Measurements from ENCODE around the gene GREB1L.
"Not testable (repeated sequence)": the region's sequence is repeated elsewhere in the genome, so short reads cannot be mapped to it uniquely, and the experiment has no call there.

Gene GREB1L

DNA sequence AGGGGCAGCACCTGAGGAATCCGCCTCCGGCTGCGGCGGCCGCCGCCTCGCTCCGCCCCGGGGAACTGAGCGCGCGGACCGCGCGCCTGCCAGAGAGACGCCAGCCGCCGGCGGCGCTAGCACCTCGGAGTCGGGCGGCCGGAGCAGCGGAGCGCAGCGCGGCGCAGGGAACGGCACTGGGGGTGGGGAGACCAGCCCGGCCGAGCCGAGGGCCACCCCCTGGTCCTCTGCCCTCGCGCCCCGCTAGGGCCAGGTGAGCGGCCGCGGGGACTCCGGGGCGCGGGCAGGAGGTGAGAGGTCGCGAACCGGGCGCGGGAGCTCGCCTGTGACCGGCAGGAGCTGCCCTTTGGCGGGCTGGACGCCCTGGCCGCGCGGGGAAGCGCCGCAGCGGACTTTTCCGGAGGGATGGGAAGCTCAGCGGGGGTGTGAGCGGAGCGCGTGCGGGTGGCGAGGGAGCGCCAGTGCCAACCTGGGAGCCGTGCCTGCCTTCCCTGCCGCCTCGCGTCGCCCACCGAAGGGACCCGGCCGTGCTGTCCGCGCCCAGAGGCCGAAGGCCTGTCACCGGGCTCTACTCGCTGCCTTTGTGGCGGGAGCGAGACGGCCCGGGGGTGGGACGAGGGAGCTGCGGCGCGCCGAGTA is at the start of gene GREB1L:
Gene GREB1L, plus strand, starts transcription at position 92 of the 639 bp plus-strand sequence. CDS start 141,287 bp downstream, outside the sequence.
- TF ChIP-seq JUND (IDR thresholded peaks at IDR 0.05; ENCODE audit: low read depth), result no peak
- in situ Hi-C loops (cut with HindIII; ENCODE audit: low pct_unique_long_range_greater_than_20kb, low sequenced_read_pairs), result no loop called here
- peak; percentile 69 to 76 for DNase-seq (ENCODE audit: low read depth in 1 of 2, low spot score in 1 of 2)

DNA sequence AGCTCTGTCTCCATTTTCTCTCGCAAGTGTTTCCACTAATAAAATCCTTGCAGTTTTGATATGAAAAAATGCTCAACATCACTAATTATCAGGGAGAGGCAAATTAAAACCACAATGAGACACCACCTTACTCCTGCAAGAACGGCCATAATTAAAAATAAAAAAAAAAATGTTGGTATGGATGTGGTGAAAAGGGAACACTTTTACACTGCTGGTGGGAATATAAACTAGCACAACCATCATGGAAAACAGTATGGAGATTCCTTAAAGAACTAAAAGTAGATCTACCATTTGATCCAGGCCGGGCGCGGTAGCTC is 49.8 kb upstream of the GREB1L start:
- no peak for DNase-seq (ENCODE audit: low read depth in 1 of 2, low spot score in 1 of 2)
- no peak for TF ChIP-seq JUND (IDR thresholded peaks at IDR 0.05; ENCODE audit: low read depth)
- in situ Hi-C loops (cut with HindIII; ENCODE audit: low pct_unique_long_range_greater_than_20kb, low sequenced_read_pairs), result no loop called here

DNA sequence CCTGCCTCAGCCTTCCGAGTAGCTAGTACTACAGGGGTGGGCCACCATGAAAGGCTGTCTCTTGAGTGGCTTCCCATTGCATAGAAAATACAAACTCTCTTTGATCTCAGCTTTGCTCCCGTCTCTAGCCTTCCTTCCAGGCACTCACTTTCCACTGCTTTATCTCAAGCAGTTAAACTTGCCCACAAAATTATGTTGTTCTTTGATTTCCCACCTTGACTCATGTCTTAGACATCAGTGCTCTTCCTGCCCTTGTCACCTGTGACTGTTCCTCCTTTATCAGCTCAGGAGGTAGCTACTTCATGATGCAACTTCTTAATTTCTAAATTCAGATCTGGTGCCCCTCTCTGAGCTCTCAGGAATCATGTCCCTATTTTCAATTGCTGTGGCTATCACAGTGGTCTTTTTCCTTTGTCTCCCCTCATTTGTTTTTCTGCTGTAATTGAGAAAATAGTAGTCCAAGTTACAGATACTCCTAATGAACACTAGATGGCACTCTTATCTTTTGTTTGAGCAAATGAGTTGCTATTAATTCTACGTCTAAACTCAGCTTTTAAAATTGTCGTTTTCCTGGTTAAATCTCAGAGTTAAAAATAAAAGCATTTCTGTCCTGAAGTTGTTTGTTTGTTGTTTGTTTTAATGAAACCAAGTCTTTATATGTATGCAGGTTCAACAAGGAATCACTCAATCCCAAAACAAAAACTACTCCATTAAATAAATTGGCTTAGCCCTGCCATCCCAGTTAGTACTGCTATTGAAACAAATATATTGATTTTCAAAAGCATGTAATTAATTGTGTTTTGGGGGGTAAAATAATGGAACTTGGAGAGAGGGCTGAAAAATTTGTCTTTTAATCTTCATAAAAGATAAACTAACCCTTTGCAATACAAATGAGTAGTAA is 46.9 kb upstream of the GREB1L start:
- DNase-seq (ENCODE audit: low read depth in 1 of 2, low spot score in 1 of 2), result peak in 1 of 2 experiments; percentile 38
- TF ChIP-seq JUND (IDR thresholded peaks at IDR 0.05; ENCODE audit: low read depth), result no peak
- in situ Hi-C loops (cut with HindIII; ENCODE audit: low pct_unique_long_range_greater_than_20kb, low sequenced_read_pairs), result no loop called here

DNA sequence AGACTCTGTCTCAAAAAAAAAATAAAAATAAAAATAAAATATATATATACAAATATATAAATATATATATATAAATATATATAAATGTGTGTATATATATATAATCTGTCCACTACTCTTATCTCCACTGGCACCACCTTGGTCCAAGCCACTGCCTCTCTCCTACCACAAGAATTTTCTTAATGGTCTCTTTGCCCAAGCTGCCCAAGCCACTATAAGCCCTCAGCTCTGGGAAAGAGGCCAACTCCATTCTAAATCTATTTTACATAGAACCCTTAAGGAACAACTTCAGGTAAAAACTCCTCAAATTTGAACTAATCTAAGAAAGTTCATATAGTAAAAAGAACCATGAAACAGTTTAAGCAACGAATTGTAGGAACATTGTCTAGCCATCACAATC is 45.6 kb upstream of the GREB1L start:
- TF ChIP-seq JUND (IDR thresholded peaks at IDR 0.05; ENCODE audit: low read depth), result no peak

DNA sequence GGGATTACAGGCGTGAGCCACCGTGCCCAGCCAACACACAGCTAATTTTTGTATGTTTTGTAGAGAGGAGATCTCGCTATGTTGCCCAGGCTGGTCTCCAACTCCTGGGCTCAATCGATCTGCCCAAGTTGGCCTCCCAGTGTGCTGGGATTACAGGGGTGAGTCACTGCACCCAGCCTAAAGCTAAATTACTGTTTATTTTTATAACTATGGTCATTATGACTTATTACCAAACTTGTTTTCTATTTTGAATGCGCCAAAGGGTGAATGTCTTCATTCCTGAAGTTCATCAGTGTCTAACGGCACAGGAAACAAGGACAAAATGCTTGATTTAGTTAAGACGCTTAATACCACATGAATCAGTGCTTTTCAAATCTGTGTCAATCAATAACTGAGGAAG is 38.9 kb upstream of the GREB1L start:
- TF ChIP-seq JUND (IDR thresholded peaks at IDR 0.05; ENCODE audit: low read depth), result no peak
- in situ Hi-C loops (cut with HindIII; ENCODE audit: low pct_unique_long_range_greater_than_20kb, low sequenced_read_pairs), result no loop called here
- no peak for DNase-seq (ENCODE audit: low read depth in 1 of 2, low spot score in 1 of 2)

More for the DNA sequence above, 45.6 kb upstream of the GREB1L start:
- no peak for DNase-seq (ENCODE audit: low read depth in 1 of 2, low spot score in 1 of 2)
- in situ Hi-C loops (cut with HindIII; ENCODE audit: low pct_unique_long_range_greater_than_20kb, low sequenced_read_pairs), result no loop called here

DNA sequence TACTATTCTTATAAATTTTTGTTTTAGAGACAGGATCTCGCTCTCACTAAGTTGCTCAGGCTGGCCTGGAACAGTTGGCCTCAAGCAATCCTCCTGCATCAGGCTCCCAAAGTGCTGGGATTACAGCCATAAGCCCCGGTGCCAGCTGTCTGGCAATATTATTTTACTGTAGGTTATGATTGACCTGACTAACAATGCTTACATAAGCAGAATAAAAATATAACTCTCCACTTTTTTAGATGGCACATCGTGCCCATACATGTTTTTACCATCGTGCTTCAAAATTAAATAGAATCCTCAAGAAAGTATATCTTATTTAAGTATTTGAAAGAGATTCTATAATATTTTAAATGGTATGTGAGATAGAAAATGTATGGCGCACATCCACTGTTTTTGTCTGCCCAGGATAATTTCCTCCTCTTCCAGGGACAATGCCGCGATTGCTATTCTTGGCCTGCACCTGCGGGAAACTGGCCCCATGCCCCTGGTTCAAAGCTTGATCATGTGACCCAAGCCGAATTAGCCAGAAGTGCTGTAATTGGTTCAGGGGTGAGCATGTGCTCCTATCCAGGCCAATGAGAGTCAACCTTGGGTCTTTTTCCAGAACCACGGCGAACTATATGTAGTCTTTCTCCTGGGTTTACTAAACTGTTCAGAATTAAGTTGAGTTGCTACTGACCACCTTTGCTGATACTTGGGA is 38.3 kb upstream of the GREB1L start:
- in situ Hi-C loops (cut with HindIII; ENCODE audit: low pct_unique_long_range_greater_than_20kb, low sequenced_read_pairs), result no loop called here
- TF ChIP-seq JUND (IDR thresholded peaks at IDR 0.05; ENCODE audit: low read depth), result no peak
- no peak for DNase-seq (ENCODE audit: low read depth in 1 of 2, low spot score in 1 of 2)

DNA sequence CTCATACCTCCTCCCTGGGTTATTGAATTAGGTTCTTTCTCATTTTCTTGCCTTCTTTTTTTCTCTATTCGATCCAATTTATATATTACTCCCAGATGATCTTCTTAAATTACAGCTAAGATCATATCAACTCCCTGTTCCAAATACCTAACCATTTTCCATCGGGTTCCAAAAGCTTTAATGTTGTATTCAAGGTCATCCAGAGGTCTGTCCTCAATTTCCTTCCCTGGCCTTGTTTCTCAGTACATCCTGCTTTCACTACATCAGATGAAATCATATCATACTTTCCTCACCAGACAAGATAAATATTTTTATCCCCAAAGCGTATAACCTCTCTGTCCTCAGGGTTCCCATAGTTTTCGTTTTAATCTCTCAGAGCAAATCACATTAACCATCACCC is 36.3 kb upstream of the GREB1L start:
- in situ Hi-C loops (cut with HindIII; ENCODE audit: low pct_unique_long_range_greater_than_20kb, low sequenced_read_pairs), result no loop called here
- no peak for TF ChIP-seq JUND (IDR thresholded peaks at IDR 0.05; ENCODE audit: low read depth)
- DNase-seq (ENCODE audit: low read depth in 1 of 2, low spot score in 1 of 2), result no peak

DNA sequence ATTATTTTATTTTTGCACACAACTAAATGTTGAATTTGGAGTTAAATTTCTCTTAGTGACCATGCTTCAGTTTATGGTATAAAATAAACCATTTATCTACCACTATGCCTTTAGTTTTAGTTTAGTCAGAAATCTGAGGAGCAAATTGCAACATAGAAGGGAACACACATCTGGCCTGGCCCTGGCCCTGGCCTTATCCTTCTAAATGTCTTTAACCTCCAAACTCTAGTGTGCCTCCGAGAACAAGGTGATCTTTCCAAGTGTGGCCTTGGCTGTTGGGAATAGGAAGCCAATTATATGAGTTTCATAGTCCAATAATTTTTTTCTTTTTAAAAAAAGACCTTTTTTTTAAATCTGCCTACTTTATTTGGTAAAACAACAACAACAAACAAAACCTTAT is 31.8 kb upstream of the GREB1L start:
- no peak for DNase-seq (ENCODE audit: low read depth in 1 of 2, low spot score in 1 of 2)
- in situ Hi-C loops (cut with HindIII; ENCODE audit: low pct_unique_long_range_greater_than_20kb, low sequenced_read_pairs), result no loop called here
- TF ChIP-seq JUND (IDR thresholded peaks at IDR 0.05; ENCODE audit: low read depth), result no peak

DNA sequence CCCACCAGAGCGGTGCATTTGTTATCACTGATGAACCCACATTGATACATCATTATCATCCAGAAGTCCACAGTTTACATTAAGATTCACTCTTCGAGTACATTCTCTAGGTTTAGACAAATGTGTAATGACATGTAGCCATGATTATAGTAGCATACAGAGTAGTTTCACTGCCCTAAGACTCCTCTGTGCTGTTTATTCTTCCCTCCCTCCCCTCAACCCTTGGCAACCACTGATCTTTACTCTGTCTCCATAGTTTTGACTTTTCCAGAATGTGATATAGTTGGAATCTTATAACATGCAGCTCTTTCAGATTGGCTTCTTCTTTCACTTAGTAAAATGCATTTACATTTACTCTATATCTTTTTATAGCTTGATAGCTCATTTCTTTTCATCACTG is 31.2 kb upstream of the GREB1L start:
- DNase-seq (ENCODE audit: low read depth in 1 of 2, low spot score in 1 of 2), result no peak
- in situ Hi-C loops (cut with HindIII; ENCODE audit: low pct_unique_long_range_greater_than_20kb, low sequenced_read_pairs), result no loop called here
- TF ChIP-seq JUND (IDR thresholded peaks at IDR 0.05; ENCODE audit: low read depth), result no peak

DNA sequence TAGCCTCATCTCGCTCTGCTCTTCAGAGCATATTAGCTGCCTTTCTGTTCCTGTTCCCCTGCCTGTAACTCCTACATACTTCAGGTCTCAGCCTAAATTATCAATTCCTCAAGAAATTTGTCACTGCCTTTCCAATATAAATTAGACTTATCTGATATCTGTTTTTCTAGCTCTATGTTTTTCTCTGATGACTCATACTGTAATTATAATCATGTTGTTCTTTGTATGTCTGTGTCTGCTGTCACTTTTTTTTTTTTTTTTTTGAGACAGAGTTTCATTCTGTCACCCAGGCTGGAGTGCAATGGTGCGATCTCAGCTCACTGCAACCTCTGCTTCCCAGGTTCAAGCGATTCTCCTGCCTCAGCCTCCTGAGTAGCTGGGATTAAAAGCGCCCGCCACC is 27.6 kb upstream of the GREB1L start:
- in situ Hi-C loops (cut with HindIII; ENCODE audit: low pct_unique_long_range_greater_than_20kb, low sequenced_read_pairs); DNase-seq (ENCODE audit: low read depth in 1 of 2, low spot score in 1 of 2): not testable (repeated sequence)

DNA sequence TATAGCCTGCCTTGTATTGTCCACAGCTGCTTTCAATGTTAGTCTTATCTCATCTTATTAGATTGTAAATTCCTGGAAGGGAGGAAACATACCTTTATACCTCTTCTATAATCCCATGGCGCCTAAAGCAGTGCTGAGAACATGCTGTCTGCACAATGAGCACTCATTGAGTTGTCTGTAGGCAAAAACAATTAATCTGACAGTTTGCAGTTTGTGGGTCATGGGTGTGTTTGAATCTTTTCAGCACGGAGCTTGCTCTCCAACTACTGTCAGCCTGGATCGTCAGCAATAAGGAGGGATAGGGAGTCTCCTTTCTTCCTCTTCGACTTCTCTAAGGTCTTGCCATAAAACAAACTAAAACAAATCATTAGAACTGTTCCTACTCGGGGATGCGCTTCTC is 26.5 kb upstream of the GREB1L start:
- no peak for TF ChIP-seq JUND (IDR thresholded peaks at IDR 0.05; ENCODE audit: low read depth)
- no peak for DNase-seq (ENCODE audit: low read depth in 1 of 2, low spot score in 1 of 2)
- in situ Hi-C loops (cut with HindIII; ENCODE audit: low pct_unique_long_range_greater_than_20kb, low sequenced_read_pairs), result no loop called here

DNA sequence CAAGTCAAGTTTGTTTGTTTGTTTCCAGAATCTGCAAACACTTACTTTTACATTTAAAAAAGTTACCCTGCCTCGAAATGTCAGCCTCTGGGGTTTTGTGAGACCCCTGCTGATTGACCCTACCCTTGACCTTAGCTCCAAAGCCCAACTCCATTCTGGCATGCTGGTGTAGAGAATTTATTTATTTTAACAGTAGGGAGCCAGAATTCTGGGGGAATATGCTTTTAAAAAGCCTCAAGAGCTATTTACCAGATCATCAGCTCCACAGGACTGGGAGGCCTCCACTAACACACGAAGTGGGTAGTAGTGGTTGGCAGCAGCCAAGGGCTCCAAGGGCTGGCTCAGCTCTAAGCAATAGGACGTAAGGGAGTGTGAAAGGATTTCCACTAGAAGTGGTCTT is 23.2 kb upstream of the GREB1L start:
- no peak for TF ChIP-seq JUND (IDR thresholded peaks at IDR 0.05; ENCODE audit: low read depth)
- in situ Hi-C loops (cut with HindIII; ENCODE audit: low pct_unique_long_range_greater_than_20kb, low sequenced_read_pairs), result no loop called here
- no peak for DNase-seq (ENCODE audit: low read depth in 1 of 2, low spot score in 1 of 2)

DNA sequence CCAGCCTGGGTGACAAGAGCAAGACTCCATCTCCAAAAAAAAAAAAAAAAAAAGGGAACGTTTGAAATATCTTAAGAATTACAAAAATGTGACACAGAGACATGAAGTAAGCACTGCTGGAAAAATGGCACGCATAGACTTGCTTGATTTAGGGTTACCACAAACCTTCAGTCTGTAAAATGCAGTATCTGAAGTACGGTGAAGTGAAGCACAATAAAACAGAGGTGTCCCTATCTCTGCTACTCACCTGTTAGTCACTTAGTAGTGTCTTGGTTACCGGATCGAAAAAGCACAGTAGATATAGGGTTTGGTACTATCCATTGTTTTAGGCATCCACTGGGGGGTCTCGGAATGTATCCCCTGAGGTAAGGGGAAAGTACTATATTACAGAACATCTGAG is 11.6 kb upstream of the GREB1L start:
- in situ Hi-C loops (cut with HindIII; ENCODE audit: low pct_unique_long_range_greater_than_20kb, low sequenced_read_pairs), result no loop called here
- no peak for DNase-seq (ENCODE audit: low read depth in 1 of 2, low spot score in 1 of 2)
- TF ChIP-seq JUND (IDR thresholded peaks at IDR 0.05; ENCODE audit: low read depth), result no peak
